GM19351 (cell line): Measurements from ENCODE around the gene PRELP.
"Not testable (repeated sequence)": the region's sequence is repeated elsewhere in the genome, so short reads cannot be mapped to it uniquely, and the experiment has no call there.

Experiments
- ATAC-seq: cut with Tn5 transposase; IDR thresholded peaks from one replicate; pipeline ENCODE4 v1.9.1; 2021; ENCODE audit warnings: mild to moderate bottlenecking, moderate library complexity; ENCODE audit not compliant: unreplicated experiment

Gene PRELP

GRCh38 chr1:203453016-203453415 lies 22.6 kb upstream of the PRELP start:
- no peak for ATAC-seq

DNA sequence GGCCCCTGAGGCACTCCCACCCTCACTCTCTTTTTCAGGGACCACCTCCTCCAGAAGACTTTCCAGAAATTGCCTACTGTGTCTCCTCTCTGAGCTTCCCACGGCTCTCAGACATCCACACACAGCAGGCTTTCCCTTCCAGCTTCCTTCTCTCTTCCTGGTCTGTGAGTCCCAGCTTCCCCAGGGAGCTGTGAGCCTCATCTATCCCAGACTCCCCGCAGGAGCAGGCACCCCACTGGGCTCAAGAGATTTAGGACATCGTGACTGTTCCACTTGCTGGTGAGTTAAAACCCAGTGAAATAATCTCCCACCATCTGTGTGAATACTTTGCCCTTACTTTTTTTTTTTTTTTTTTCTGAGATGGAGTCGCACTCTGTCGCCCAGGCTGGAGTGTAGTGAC lies 22.0 kb upstream of the PRELP start:
- no peak for ATAC-seq

DNA sequence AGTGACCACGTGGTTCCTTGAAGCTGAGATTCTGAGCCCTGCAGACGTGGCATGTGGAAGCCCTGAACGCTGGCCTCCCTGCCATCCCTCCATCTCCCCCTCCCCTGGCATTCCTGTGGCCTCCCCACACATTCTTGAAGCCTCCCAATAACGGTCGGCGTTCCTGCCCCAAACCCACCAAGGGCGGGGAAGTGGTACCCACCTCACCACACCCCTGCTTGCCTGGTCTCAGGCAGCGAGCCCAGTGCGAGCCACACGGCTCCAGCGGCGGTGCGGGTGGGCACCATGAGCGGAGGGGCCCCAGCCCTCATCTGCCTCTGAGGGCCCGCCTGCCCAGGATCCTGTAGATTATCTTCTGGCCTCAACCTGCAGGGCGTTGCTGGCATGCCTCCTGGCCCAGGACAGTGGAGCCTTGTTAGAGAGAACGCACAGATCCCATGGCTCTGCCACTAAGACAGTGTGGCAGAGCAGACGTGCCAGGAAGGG lies 20.6 kb upstream of the PRELP start:
- no peak for ATAC-seq

- no peak for ATAC-seq
These were observed 19.9 kb upstream of the PRELP start for GRCh38 chr1:203455706-203456105.

GRCh38 chr1:203456577-203456976 lies 19.0 kb upstream of the PRELP start:
- ATAC-seq: no peak

- no peak for ATAC-seq
These were observed 17.5 kb upstream of the PRELP start for GRCh38 chr1:203458078-203458477.

DNA sequence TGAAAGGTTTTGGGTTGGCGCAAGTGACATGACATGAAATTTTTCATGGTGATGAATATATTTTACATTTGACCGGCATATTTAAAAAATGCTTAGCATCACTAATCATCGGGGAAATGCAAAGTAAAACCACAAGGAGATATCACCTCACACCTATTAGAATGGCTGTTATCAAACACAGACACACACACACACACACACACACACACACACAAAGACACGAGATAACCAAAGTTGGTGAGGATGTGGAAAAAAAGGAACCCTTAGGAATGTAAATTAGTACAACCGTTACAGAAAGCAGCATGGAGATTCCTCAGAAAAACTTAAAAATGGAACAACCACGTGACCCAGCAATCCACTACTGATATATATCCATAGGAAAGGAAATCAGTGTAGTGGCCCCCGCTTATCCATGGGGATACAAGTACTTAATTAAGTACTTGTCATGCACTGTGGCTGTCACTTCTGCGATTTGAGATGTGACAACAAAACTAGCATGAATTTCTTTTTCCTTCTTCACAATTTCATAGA lies 15.9 kb upstream of the PRELP start:
- no peak for ATAC-seq

GRCh38 chr1:203461717-203462116 lies 13.9 kb upstream of the PRELP start:
- ATAC-seq: no peak

- no peak for ATAC-seq
These were observed 13.5 kb upstream of the PRELP start for GRCh38 chr1:203462143-203462542.

GRCh38 chr1:203462878-203463277 lies 12.7 kb upstream of the PRELP start:
- no peak for ATAC-seq

- ATAC-seq: no peak
These were observed 12.0 kb upstream of the PRELP start for GRCh38 chr1:203463469-203464062.

DNA sequence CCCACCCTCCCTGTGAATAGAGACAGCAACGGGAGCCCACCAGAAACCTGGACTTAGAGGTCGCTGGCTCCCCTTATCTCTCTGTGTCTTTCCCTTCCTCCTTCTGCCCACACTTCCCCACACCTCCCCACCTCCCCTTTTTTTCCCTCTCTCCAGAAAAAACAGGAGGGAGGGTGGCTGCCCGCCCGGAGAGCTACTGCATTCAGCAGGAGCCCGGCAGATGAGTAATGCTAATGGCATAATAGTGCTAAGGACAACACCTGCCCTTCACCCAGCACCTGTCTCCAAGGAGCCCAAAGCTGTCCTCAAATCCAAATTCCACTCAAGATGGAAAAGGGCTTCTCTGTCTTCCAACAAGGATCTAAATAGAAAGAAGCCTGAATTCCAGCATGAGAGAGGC lies 11.4 kb upstream of the PRELP start:
- no peak for ATAC-seq

DNA sequence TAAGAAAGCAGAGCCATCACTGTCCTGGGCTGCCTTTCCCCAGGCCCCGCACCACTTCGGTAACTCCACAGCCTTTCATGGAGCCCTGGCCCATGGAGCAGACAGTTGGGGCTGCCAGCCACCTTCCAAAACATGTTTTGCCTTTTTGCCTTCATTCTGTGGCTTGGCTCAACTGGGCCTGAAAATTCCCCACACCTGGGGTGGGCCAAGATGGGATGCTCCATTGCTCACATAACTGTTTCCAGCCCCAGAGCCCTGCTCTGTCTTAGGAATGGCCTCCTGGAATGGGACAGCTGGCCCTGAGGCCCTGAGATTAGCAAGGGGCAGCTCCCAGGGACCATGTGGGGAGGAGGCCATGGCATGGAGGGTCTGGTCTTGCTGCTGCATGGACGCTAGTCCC lies 10.9 kb upstream of the PRELP start:
- no peak for ATAC-seq

DNA sequence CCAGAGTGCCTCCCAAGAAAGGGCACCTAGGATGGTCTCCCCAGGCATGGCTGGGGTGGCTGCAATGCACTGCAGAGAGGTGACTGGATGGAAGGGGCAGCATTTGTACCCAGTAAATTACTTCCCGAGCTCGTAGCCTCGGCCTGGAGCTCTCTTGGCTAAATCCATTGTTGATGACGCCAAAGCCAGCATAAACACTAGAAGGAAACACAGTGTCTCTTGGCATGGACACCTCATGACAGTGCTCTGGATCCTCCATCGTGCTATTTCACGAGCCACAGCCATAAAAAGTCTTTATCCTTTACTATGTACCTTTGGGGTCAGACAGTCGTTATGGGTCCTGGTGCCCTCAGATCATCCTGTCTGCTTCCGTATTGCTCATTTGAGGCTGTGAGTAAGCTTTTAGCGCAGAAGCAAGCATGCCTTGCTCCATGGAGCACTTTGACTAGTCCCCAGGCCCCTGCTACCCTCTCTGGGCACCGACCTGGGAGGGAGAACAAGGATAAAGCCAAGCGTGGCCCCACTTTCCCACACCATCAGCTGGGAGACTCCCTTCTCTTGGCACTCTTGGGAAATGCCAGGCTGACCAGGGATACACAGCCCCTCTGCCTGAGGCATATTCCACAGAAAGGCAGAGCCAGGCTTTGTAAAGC lies 10.3 kb upstream of the PRELP start:
- no peak for ATAC-seq

GRCh38 chr1:203465948-203466347 lies 9.7 kb upstream of the PRELP start:
- ATAC-seq: no peak

- ATAC-seq: not testable (repeated sequence)
These were observed 8.6 kb upstream of the PRELP start for GRCh38 chr1:203466906-203467549.

DNA sequence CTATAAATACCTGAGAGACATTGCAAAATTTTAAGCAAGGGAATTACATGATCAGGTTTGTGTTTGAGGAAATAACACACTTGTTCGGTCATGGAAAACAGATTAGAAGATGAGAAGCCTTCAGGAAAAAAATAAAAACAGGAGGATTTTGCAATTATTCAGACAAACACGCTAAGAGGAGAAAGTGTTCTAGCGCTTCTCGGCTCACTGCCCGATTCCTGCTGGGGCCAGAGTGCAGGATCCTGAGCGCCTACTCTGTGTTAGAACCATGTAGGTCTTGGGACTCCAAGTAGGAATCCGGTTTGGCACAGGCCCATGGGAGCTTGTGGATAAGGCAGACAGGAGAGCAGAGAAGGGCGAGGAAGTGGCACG lies 8.1 kb upstream of the PRELP start:
- no peak for ATAC-seq

- ATAC-seq: no peak
These were observed 7.3 kb upstream of the PRELP start for GRCh38 chr1:203468326-203468725.

DNA sequence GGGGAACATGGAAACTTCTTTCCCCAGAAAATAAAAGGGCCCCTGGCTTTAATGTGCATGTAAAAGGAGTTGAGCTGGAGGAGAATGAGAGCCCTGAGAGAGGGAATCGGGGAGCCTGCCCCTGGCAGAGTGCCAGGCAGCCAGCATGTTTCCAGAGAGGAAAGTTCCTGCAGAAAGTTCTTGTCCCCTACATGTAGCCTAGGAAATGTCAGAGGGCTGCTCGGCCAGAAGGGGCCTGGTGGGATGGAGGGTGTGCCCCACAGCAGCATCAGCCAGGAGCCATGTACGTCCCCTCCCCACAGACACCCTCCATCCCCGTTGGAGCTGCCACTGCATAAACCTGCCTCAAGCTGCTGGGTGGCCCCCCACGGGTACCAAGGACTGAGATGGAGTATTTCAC lies 5.4 kb upstream of the PRELP start:
- no peak for ATAC-seq

- no peak for ATAC-seq
These were observed 3.8 kb upstream of the PRELP start for GRCh38 chr1:203471841-203472240.

DNA sequence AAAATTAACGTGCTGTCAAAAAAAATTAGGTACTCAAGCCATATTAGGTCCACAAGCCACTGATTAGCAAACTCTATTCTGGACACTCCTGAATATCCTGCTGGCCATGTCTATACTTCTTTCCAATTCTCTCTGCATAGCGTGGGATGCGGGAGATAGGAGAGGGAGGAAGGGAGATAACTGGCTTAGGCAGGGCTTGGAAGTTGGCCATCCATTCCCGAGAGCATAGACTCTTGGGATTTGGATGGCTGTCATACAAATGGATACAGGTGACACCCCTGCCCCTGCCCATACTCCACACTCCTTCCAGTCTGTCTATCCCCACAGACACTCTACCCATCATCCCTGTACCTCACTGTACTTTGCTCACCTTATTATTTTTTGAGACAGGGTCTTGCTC lies 2.3 kb upstream of the PRELP start:
- no peak for ATAC-seq

DNA sequence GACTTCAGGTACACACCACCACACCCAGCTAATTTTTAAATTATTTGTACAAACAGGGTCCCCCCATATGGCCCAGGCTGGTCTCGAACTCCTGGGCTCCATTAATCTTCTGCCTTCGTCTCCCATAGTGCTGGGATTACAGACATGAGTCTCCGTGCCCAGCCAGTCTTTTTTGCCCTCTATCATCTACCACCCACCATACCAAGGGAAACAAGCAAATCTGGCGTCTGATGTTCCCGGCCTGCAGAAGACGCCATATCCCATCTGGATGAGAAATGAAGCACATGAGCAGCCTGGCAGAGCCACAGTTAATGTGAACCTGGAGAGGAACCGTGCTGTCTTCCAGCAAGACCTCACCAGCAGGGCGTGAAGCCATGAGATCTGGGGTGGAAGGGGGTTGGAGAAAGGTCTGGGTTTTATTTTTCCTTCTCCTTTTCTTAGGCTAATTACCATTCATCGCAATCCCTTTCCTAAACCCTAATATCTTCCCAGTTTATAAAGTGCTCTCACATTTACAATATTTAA lies 1.8 kb upstream of the PRELP start:
- no peak for ATAC-seq
